GM20000 (cell line): ENCODE results near the gene ATP6V1C2.

Source experiments
- DNase-seq: peaks from one replicate; pipeline ENCODE4 v3.0.0; 2012; ENCODE audit warnings: low spot score
- CTCF ChIP-seq: IDR thresholded peaks from 2 replicates; pipeline ENCODE4 v1.5.1; 2012; ENCODE audit warnings: mild to moderate bottlenecking, control low read depth; ENCODE audit errors: extremely low read depth, missing control alignments

Gene ATP6V1C2

GRCh38 chr2:10760794-10761504 lies 39.5 kb downstream of the ATP6V1C2 start:
- no peak for DNase-seq
- no peak for TF ChIP-seq CTCF

DNA sequence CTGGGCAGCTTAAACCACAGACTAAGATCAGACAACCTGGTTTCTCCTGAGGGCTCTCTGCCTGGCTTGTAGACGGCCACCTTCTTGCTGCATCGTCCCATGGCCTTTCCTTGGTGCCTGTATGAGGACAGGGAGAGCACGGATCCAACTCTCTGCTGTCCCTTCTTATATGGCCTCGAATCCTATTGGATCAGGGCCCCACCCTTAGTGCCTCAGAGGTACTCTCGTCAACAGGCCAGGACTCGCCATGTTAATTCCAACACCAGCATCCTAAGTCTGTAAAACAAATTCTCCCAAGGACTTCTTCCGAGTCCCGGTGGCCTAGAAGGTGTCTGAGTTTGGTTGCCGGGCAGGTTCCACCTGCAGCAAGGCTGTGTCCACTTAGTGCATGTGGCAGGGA lies 40.2 kb downstream of the ATP6V1C2 start:
- no peak for DNase-seq
- TF ChIP-seq CTCF: no peak

DNA sequence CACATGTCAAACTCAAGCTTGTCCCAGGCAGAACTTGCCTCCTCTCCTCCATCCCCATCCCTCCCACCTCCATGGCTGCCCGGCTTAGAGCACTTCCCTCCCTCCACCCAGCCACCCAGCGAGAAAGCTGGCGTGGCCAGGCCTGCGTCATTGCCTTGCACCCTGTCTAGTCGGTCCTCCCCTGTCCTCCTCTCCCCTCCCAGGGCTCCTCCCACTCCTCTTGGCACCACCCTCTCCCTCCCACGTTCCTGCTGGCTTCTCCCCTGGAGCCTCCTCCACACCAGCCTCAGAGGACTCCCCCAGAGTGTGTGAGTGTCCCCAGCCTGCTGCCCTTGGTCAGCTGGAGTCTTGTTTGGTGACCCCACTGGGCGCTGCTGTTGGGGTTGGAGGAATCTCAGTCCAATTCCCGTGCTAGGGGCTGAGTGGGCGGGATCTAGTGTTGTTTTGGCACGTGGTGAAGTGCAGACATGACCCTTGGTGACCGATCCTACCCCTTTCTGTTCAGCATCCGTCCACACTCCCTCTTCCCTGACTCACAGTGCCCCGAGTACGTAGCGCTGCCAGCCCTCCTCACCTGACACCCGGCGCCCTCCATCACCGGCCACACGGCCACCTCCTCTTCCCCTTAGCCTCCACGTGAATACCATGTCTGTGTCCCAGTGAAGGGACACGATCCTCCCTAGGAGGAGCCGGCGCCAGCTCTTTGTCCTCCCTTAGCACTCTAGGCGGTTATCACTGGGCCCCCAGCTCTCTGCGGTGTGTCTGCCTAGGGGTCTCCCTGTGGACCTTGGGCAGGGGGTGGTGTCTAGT lies 41.4 kb downstream of the ATP6V1C2 start:
- no peak for DNase-seq
- TF ChIP-seq CTCF: no peak

- no peak for TF ChIP-seq CTCF
Observed at GRCh38 chr2:10763461-10763800, 42.0 kb downstream of the ATP6V1C2 start.

DNA sequence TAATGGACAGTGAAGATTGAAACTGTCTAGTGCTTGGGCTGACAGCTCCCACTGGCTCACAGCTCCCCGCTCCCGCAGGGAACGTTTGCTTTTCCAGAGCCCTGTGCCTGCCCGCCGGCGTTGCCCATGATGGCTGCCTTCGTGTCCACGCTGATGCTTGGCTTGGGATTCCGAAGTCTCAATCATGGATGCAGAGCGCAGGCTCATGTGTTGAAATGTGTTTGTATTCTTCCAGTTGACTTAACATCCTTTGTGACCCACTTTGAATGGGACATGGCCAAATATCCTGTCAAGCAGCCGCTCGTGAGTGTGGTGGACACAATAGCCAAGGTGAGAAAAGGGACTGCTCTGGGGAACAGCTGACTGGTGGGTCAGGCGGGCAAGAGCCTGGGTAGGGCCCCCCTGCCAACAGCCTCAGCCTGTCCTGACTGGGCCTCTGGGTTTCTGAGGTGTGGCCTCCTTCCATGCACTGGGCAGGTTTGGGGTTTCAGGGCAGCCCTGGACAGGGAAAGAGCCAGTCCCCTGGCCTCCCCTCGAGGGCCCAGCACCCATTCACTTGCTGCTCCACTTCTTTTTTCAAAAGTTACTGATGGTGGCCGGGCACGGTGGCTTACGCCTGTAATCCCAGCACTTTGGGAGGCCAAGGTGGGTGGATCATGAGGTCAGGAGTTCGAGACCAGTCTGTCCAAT lies 42.8 kb downstream of the ATP6V1C2 start:
- TF ChIP-seq CTCF: no peak
- no peak for DNase-seq

More at GRCh38 chr2:10763461-10763800, 42.0 kb downstream of the ATP6V1C2 start:
- DNase-seq: no peak

- DNase-seq: no peak
- no peak for TF ChIP-seq CTCF
Observed at GRCh38 chr2:10764896-10765295, 43.5 kb downstream of the ATP6V1C2 start.

GRCh38 chr2:10765461-10765860 lies 44.0 kb downstream of the ATP6V1C2 start:
- TF ChIP-seq CTCF: no peak
- DNase-seq: no peak
